Neural progenitor cell (in vitro differentiated cells): Measurements from ENCODE around the gene FOXC2.

Experiments
- EZH2 ChIP-seq: fragments of 200-600 bp; sonication (generic); IDR thresholded peaks from 2 replicates; pipeline ENCODE4 v1.6.1; 2017; ENCODE audit warnings: antibody characterized with exemption, mild to moderate bottlenecking, moderate library complexity
- TF ChIP-seq, protein P1 (sequence below): fragments of 200-600 bp; sonication (generic); IDR thresholded peaks from 2 replicates; pipeline ENCODE4 v1.5.1; 2017; ENCODE audit warnings: antibody characterized with exemption, mild to moderate bottlenecking

DNA sequence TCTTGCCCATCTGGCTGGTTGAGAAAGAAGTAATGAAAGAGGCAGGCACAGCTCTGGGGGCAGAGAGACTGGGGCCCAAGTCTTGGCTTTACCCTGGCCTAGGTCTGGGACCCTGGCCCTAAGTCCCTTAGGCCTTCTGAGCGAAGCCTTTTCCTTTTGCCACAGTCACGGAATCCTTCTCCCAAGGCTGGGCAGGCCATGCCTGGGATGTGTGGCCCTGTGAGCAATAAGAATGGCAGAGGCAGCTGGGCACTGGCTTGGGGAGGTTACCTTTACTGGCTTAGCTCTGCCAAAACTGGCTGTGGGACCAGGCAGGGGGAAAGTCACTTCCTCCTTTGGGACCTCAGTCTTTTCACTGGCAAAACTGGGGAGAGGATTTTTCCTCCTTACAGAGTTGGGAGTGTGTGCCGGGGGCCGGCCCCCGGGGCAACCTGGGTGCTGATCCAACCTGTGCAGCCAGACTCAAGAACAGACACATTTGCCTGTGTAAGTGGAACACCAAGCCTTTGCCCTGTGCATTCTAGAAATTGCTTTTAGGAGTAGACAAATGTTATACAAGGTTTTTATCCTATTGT is 43.4 kb upstream of the FOXC2 start:
- TF ChIP-seq, protein P1, sequence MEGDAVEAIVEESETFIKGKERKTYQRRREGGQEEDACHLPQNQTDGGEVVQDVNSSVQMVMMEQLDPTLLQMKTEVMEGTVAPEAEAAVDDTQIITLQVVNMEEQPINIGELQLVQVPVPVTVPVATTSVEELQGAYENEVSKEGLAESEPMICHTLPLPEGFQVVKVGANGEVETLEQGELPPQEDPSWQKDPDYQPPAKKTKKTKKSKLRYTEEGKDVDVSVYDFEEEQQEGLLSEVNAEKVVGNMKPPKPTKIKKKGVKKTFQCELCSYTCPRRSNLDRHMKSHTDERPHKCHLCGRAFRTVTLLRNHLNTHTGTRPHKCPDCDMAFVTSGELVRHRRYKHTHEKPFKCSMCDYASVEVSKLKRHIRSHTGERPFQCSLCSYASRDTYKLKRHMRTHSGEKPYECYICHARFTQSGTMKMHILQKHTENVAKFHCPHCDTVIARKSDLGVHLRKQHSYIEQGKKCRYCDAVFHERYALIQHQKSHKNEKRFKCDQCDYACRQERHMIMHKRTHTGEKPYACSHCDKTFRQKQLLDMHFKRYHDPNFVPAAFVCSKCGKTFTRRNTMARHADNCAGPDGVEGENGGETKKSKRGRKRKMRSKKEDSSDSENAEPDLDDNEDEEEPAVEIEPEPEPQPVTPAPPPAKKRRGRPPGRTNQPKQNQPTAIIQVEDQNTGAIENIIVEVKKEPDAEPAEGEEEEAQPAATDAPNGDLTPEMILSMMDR = no peak
- TF ChIP-seq EZH2 = no peak
